ENCODE results near the gene LOXL1.

- TF ChIP-seq CTCF (conservative IDR thresholded peaks at IDR 0.05; ENCODE audit: low read depth, low read length) (no peak), EZH2 (IDR thresholded peaks at IDR 0.05; ENCODE audit: low read length, unreplicated experiment) (no peak)
Observed at GRCh38 chr15:73928241-73928579, 1.9 kb downstream of the LOXL1 start.

Measured in PC-3 (cell line).